H1 (cell line): ENCODE measurements around the gene STAP2. TPM values are rescaled to one million over a fixed set of nuclear protein-coding genes. Genes with fewer than 3 reads are reported as not detected.

ENCODE experiments used
- CTCF ChIA-PET: fragments of 300-600 bp; sonication (Branson Sonifier 250); formaldehyde crosslinking; loops from one replicate; lab custom pipeline; 2021; ENCODE audit not compliant: partially characterized antibody; lab: Charles Lee
- POLR2A ChIA-PET: fragments of 300-600 bp; sonication (Branson Sonifier 250); formaldehyde crosslinking; loops from one replicate; lab custom pipeline; 2021; ENCODE audit warnings: inconsistent platforms; ENCODE audit not compliant: partially characterized antibody; lab: Charles Lee
- DNase-seq, 2 experiments: peaks; one replicate each; pipeline versions ENCODE4 v3.0.0 to v3.0.0-alpha.2; 2010 to 2022; ENCODE audit warnings: low spot score in 2 of 2, low read depth in 1 of 2, mixed read lengths in 1 of 2
- FAIRE-seq: peaks from 2 replicates; lab custom pipeline; 2011; peaks lifted over from hg19 to GRCh38; lab: Jason Lieb, UNC
- H2AFZ ChIP-seq: 2 replicates; pipeline ENCODE4 v1.8.1; 2012; ENCODE audit warnings: low read length, inconsistent platforms
- H2AK5ac ChIP-seq: 2 replicates; pipeline ENCODE4 v1.6.1; 2013; ENCODE audit warnings: low read depth, low read length
- H2BK120ac ChIP-seq: replicated peaks from 2 replicates; pipeline ENCODE3; 2013; ENCODE audit warnings: low read depth, low read length, inconsistent platforms
- H2BK12ac ChIP-seq: 2 replicates; pipeline ENCODE4 v1.6.1; 2013; ENCODE audit warnings: low read depth, low read length
- H2BK15ac ChIP-seq: 2 replicates; pipeline ENCODE4 v1.6.1; 2013; ENCODE audit warnings: low read length
- H2BK20ac ChIP-seq: 2 replicates; pipeline ENCODE4 v1.6.1; 2013; ENCODE audit warnings: low read length
- H2BK5ac ChIP-seq: 2 replicates; pipeline ENCODE4 v1.6.1; 2013; ENCODE audit warnings: low read depth, low read length
- H3K14ac ChIP-seq: 2 replicates; pipeline ENCODE4 v1.6.1; 2013; ENCODE audit warnings: inconsistent platforms; ENCODE audit not compliant: insufficient read length
- H3K18ac ChIP-seq: 2 replicates; pipeline ENCODE4 v1.6.1; 2013; ENCODE audit warnings: low read length; ENCODE audit errors: extremely low read depth
- H3K23ac ChIP-seq: 2 replicates; pipeline ENCODE4 v1.6.1; 2013; ENCODE audit warnings: inconsistent platforms; ENCODE audit not compliant: insufficient read length
- H3K23me2 ChIP-seq: 2 replicates; pipeline ENCODE4 v1.6.1; 2013; ENCODE audit warnings: low read depth, low read length
- H3K27ac ChIP-seq: 2 replicates; pipeline ENCODE4 v1.6.1; 2011; ENCODE audit warnings: low read depth, low read length, inconsistent platforms
- H3K27me3 ChIP-seq, 4 experiments: replicated peaks in 1 of 4; 1 replicate in 1 of 4; 2 replicates in 3 of 4; pipeline versions ENCODE4 v1.6.1 to v1.8.1; 2011 to 2013; ENCODE audit warnings: low read length in 3 of 4, mild to moderate bottlenecking in 3 of 4, inconsistent platforms in 2 of 4, mixed read lengths in 2 of 4, moderate library complexity in 1 of 4; ENCODE audit not compliant: control insufficient read depth in 3 of 4, insufficient read depth in 3 of 4; ENCODE audit errors: extremely low read depth in 1 of 4
- H3K36me3 ChIP-seq, 4 experiments: 2 replicates each; pipeline versions ENCODE4 v1.6.1 to v1.8.1; 2011 to 2013; ENCODE audit warnings: mild to moderate bottlenecking in 4 of 4, low read length in 3 of 4, moderate library complexity in 2 of 4, control low read depth in 1 of 4, inconsistent platforms in 1 of 4; ENCODE audit not compliant: insufficient read depth in 4 of 4, control insufficient read depth in 2 of 4
- H3K4ac ChIP-seq: replicated peaks from 2 replicates; pipeline ENCODE3; 2013; ENCODE audit warnings: low read length, low read depth, mixed read lengths, inconsistent platforms; ENCODE audit not compliant: insufficient read length
- H3K4me1 ChIP-seq, 4 experiments: replicated peaks in 1 of 4; 1 replicate in 1 of 4; 2 replicates in 3 of 4; pipeline versions ENCODE4 v1.6.1 to v1.8.1; 2011 to 2013; ENCODE audit warnings: low read length in 3 of 4, inconsistent platforms in 2 of 4, mixed read lengths in 1 of 4; ENCODE audit not compliant: insufficient read depth in 4 of 4, control insufficient read depth in 3 of 4
- H3K4me2 ChIP-seq, 2 experiments: 2 replicates each; pipeline versions ENCODE4 v1.6.1 to v1.8.1; 2011 to 2013; ENCODE audit warnings: low read depth in 2 of 2, low read length in 2 of 2, control low read depth in 1 of 2, inconsistent platforms in 1 of 2, mild to moderate bottlenecking in 1 of 2; ENCODE audit not compliant: insufficient read depth in 1 of 2
- H3K4me3 ChIP-seq, 4 experiments: fragments of 200-600, 300-600 bp in 1 of 4; sonication (generic), shearing (Covaris generic), sonication (Bioruptor Twin) in 1 of 4; 2 replicates each; pipeline versions ENCODE4 v1.5.1 to v1.8.1; 2011 to 2016; ENCODE audit warnings: low read length in 4 of 4, low read depth in 3 of 4, control low read depth in 2 of 4, inconsistent platforms in 2 of 4, mild to moderate bottlenecking in 2 of 4, mixed read lengths in 1 of 4, moderate library complexity in 1 of 4; ENCODE audit not compliant: insufficient read depth in 2 of 4; ENCODE audit errors: extremely low read depth in 1 of 4
- H3K56ac ChIP-seq: replicated peaks from 2 replicates; pipeline ENCODE3; 2013; ENCODE audit warnings: low read depth, mild to moderate bottlenecking, mixed read lengths, low read length, inconsistent platforms; ENCODE audit not compliant: insufficient read length
- H3K79me1 ChIP-seq: 2 replicates; pipeline ENCODE4 v1.6.1; 2013; ENCODE audit warnings: low read depth, low read length, control low read depth
- H3K79me2 ChIP-seq, 2 experiments: 2 replicates each; pipeline versions ENCODE4 v1.6.1 to v1.8.1; 2012 to 2013; ENCODE audit warnings: low read length in 2 of 2, mild to moderate bottlenecking in 2 of 2, inconsistent platforms in 1 of 2; ENCODE audit not compliant: insufficient read depth in 2 of 2, control insufficient read depth in 1 of 2
- H3K9ac ChIP-seq, 4 experiments: replicated peaks in 1 of 4; 1 replicate in 1 of 4; 2 replicates in 3 of 4; pipeline versions ENCODE4 v1.6.1 to v1.8.1; 2011 to 2013; ENCODE audit warnings: low read depth in 3 of 4, low read length in 3 of 4, control low read depth in 2 of 4, mild to moderate bottlenecking in 2 of 4, moderate library complexity in 2 of 4, inconsistent platforms in 1 of 4; ENCODE audit errors: extremely low read depth in 1 of 4
- H3K9me3 ChIP-seq, 2 experiments: 2 replicates each; pipeline versions ENCODE4 v1.6.1 to v1.8.1; 2012 to 2013; ENCODE audit warnings: mild to moderate bottlenecking in 2 of 2, moderate library complexity in 2 of 2, control low read depth in 1 of 2, inconsistent platforms in 1 of 2, low read depth in 1 of 2, low read length in 1 of 2, mixed read lengths in 1 of 2; ENCODE audit not compliant: insufficient read depth in 2 of 2
- H4K20me1 ChIP-seq, 2 experiments: replicated peaks in 1 of 2; 2 replicates each; pipeline versions ENCODE3 to v1.8.1; 2011 to 2013; ENCODE audit warnings: inconsistent platforms in 2 of 2, low read length in 2 of 2, mild to moderate bottlenecking in 1 of 2; ENCODE audit not compliant: insufficient read depth in 2 of 2, control insufficient read depth in 1 of 2
- H4K5ac ChIP-seq: 2 replicates; pipeline ENCODE4 v1.6.1; 2013; ENCODE audit warnings: low read length, low read depth, mixed read lengths, inconsistent platforms; ENCODE audit not compliant: insufficient read length
- H4K8ac ChIP-seq: 2 replicates; pipeline ENCODE4 v1.8.0; 2013; ENCODE audit warnings: mild to moderate bottlenecking, moderate library complexity, low read length, inconsistent platforms; ENCODE audit not compliant: insufficient read depth; ENCODE audit errors: extremely low read depth
- H4K91ac ChIP-seq: replicated peaks from 2 replicates; pipeline ENCODE3; 2013; ENCODE audit warnings: low read length, mixed read lengths, inconsistent platforms; ENCODE audit not compliant: insufficient read length
- JUN ChIP-seq: IDR thresholded peaks from 2 replicates; pipeline ENCODE4 v1.6.1; 2011; ENCODE audit warnings: low read depth, mild to moderate bottlenecking, improper control_type of control experiment, low read length
- RFX5 ChIP-seq: IDR thresholded peaks from 2 replicates; pipeline ENCODE4 v1.6.1; 2011; ENCODE audit warnings: low read depth, low read length, improper control_type of control experiment, borderline replicate concordance
- SAP30 ChIP-seq: fragments of 300-600 bp; sonication (generic); IDR thresholded peaks from 2 replicates; pipeline ENCODE4 v1.7.1; 2012; ENCODE audit warnings: low read length, moderate library complexity, mild to moderate bottlenecking, inconsistent platforms; ENCODE audit not compliant: insufficient read depth, insufficient replicate concordance
- SIRT6 ChIP-seq: IDR thresholded peaks from one replicate; pipeline ENCODE4 v1.7.1; 2012; ENCODE audit warnings: low read length, inconsistent platforms
- SP4 ChIP-seq: IDR thresholded peaks from 2 replicates; pipeline ENCODE4 v1.6.1; 2012; ENCODE audit warnings: low read length, inconsistent platforms
- WGBS, 2 experiments: shearing (Covaris generic) in 1 of 2; methylation state at CpG; one replicate each; pipeline versions ENCODE4 v1.1.6 to v1.1.7; 2013 to 2015; ENCODE audit warnings: low lambda C conversion rate in 2 of 2, mixed read lengths in 2 of 2, inconsistent platforms in 1 of 2, low coverage in 1 of 2, missing lambda C conversion rate in 1 of 2; ENCODE audit not compliant: insufficient replicate concordance in 2 of 2, insufficient coverage in 1 of 2, insufficient read length in 1 of 2; ENCODE audit errors: extremely low coverage in 1 of 2, missing lambda C conversion rate in 1 of 2; 5-methylcytosine and 5-hydroxymethylcytosine counted together
- polyA plus RNA-seq, 7 experiments: library from polyadenylated mRNA; depleted of rRNA in 3 of 7; stranded (reverse) in 5 of 7; unstranded in 2 of 7; fragments of >200 nt in 5 of 7; fragments of 200-250 nt in 2 of 7; gene quantifications; 1 replicate in 5 of 7; 2 replicates in 1 of 7; 4 replicates in 1 of 7; pipeline versions ENCODE4 v1.2.1 to v1.2.3, GENCODE V29; 2011 to 2013; ENCODE audit warnings: missing spikeins in 2 of 7, mixed read lengths in 2 of 7
- total RNA-seq: library from RNA; stranded (reverse); fragmentation: NEBNext Ultra II Directional; extraction: Animal tissue kit (Norgen Biotek cat#: 25700); gene quantifications from 2 replicates; pipeline ENCODE4 v1.2.1, GENCODE V29; 2021
- TF ChIP-seq, protein P1 (sequence below): IDR thresholded peaks from 2 replicates; pipeline ENCODE4 v1.6.1; 2011; ENCODE audit warnings: low read depth, mild to moderate bottlenecking, low read length; ENCODE audit not compliant: insufficient read depth

STAP2 gene
- total and polyA plus RNA-seq, 2 of the 8 experiments (the other 6 are each of a cell fraction or from before 2014, with no cell fraction given) = 15.3 to 37.3 TPM

DNA sequence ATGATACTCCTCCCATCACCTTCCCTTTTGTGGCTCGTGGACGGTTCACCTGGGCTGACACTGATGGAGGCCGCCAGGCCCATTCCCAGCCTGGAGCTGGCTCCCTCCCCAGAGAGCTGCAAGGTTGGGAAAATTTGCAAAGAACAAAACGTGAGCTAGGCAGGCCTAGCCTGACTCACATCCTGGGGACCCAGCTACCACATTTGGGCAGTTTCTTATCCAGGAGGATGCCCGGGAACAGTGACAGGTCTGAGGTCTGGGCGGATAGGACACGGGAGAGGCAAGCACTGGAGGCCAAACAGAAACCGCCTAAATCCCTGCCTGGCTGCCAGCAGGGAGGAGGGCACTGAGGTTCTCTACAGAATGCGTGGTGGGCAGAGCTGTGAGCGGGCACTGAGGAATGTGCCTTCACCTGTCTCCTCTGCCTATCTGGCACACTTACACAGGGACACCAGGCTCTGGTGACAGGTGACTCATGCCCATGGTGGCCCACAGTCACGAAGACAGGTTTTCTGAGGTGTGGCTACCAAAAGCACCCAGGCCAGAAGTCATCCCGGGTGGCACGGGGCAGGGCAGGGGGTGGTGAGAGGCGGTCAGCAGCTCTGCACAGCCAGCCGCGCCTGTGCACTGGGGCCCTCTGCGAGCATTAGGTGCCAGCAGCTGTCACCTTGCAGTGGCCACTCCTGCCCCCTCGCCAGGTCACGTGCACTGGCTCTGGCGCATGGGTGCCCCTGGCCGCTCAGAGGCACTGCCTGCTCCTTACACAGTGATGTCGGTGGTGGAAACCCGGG lies 38.6 kb upstream of the STAP2 start:
- H3K79me1 ChIP-seq = peaks cover 12% of the 10 kb centered on the region
- no peaks in the 10 kb centered on the region for H3K23me2 ChIP-seq
- no peak for TF ChIP-seq SP4
- no peak for TF ChIP-seq SAP30
- TF ChIP-seq, protein P1, sequence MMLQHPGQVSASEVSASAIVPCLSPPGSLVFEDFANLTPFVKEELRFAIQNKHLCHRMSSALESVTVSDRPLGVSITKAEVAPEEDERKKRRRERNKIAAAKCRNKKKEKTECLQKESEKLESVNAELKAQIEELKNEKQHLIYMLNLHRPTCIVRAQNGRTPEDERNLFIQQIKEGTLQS = no peak
- no peak for TF ChIP-seq JUN
- TF ChIP-seq SIRT6 = no peak
- no peak for TF ChIP-seq RFX5
- no peak for DNase-seq
- peak overlapping the region; percentile 34 for H4K91ac ChIP-seq
- no peak for FAIRE-seq
- no peak overlapping the region for H3K56ac ChIP-seq
- no peaks in the 10 kb centered on the region for H3K9me3 ChIP-seq
- H4K5ac ChIP-seq = no peak overlapping the region
- H2BK5ac ChIP-seq = no peak overlapping the region
- H3K4ac ChIP-seq = no peak overlapping the region
- no peak overlapping the region; a peak in 1 of 7 replicates for H3K9ac ChIP-seq
- H2BK12ac ChIP-seq = no peak overlapping the region
- 86% methylated on average over 22 of the region's 23 CpGs; no CpG with 5 or more reads in 1 of the 2 experiments for WGBS, 2 experiments
- CTCF ChIA-PET = interaction anchor here (0.7 to 6.3 kb wide), 11 partner anchors 7 to 123 kb away, joined by 3 to 72 read pairs (median 6); partner anchors contain the start of genes CHAF1A and SH3GL1
- H3K14ac ChIP-seq = no peak overlapping the region
- peaks cover 15 to 42% of the 10 kb centered on the region in 2 experiments for H4K20me1 ChIP-seq
- peak overlapping the region; percentile 80; the same call in 1 of the 2 replicates for H4K8ac ChIP-seq
- H2BK120ac ChIP-seq = no peak overlapping the region
- H3K36me3 ChIP-seq = no peaks in the 10 kb centered on the region
- H3K4me2 ChIP-seq = no peak overlapping the region; a peak in 1 of 4 replicates
- H3K4me3 ChIP-seq = no peak overlapping the region
- H3K4me1 ChIP-seq = peaks cover 5 to 43% (median 35%) of the 10 kb centered on the region in 4 experiments
- peaks cover 0 to 43% of the 10 kb centered on the region in 2 experiments; a peak in 1 of 4 replicates for H3K79me2 ChIP-seq
- H3K23ac ChIP-seq = no peak overlapping the region
- no peak overlapping the region for H2BK20ac ChIP-seq
- no peak overlapping the region for H2BK15ac ChIP-seq
- H3K27me3 ChIP-seq = no peaks in the 10 kb centered on the region
- 0 out of 2 replicates have a peak overlapping the region, but pooled peaks have one; percentile 6 for H2AK5ac ChIP-seq
- no peak overlapping the region for H3K18ac ChIP-seq
- H3K27ac ChIP-seq = no peak overlapping the region
- POLR2A ChIA-PET = interaction anchor here (0.7 to 5.8 kb wide), 13 partner anchors 9 to 49 kb away, joined by 3 to 63 read pairs (median 4); partner anchors contain the start of gene MPND
- no peak overlapping the region for H2AFZ ChIP-seq
